Upper lobe of right lung (tissue), 1 donor: ENCODE measurements around the gene MSH6. TPM values are rescaled to one million over a fixed set of nuclear protein-coding genes. Genes with fewer than 3 reads are reported as not detected.

Source experiments
- ATAC-seq: fragments of 200-7000 bp; cut with Tn5 transposase; one replicate; pipeline ENCODE4 v1.9.1; 2020; ENCODE audit warnings: mild to moderate bottlenecking, moderate library complexity
- DNase-seq: peaks from one replicate; pipeline ENCODE4 v3.0.0-alpha.2; 2020
- H3K27ac ChIP-seq: fragments of 200-600 bp; one replicate; pipeline ENCODE4 v1.8.0; 2022
- H3K27me3 ChIP-seq: fragments of 200-600 bp; one replicate; pipeline ENCODE4 v1.8.0; 2022; ENCODE audit warnings: mild to moderate bottlenecking
- H3K36me3 ChIP-seq: fragments of 200-600 bp; one replicate; pipeline ENCODE4 v1.8.0; 2022
- H3K4me1 ChIP-seq: fragments of 200-600 bp; one replicate; pipeline ENCODE4 v1.8.0; 2022
- H3K4me3 ChIP-seq: fragments of 200-600 bp; one replicate; pipeline ENCODE4 v1.8.0; 2022; ENCODE audit warnings: mild to moderate bottlenecking
- H3K9me3 ChIP-seq: fragments of 200-600 bp; one replicate; pipeline ENCODE4 v1.8.0; 2022
- CTCF ChIP-seq: fragments of 200-600 bp; IDR thresholded peaks from one replicate; pipeline ENCODE4 v1.8.0; 2022; ENCODE audit warnings: antibody characterized with exemption
- intact Hi-C: fragments of 100-400 bp; cut with DNase I; formaldehyde crosslinking; loops from one replicate; pipeline ENCODE4 v1.11.0; 2022
- total RNA-seq: library from RNA; stranded (reverse); fragmentation: NEBNext Ultra II Directional; extraction: Animal tissue kit (Norgen Biotek cat#: 25700); gene quantifications from one replicate; pipeline ENCODE4 v1.2.1, GENCODE V29; 2021
- donor health status: DM: no; HTN: yes; CAD: no; lungs with severe emphysema.

MSH6 gene
- total RNA-seq, 1 donor from 2014 or later, result 31.1 TPM

DNA sequence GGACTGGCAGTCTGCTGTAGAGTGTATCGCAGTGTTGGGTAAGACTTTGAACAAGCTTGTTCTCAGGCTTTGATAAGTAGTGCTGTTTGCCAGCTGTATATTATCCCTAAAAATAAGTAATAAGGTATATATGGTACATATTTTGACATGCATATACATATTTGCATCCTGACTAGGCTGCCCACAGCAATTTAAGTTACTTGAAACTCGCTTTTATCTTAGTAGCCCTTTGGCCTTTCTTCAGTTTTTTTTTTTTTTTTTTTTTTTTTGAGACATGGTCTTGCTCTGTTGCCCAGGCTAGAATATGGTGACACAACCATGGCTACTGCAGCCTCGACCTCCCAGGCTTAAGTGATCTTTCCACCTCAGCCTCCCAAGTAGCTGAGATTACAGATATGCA, 18.2 kb downstream of the MSH6 start:
- no peak overlapping the region for H3K27ac ChIP-seq
- peaks cover 98% of the 10 kb centered on the region for H3K36me3 ChIP-seq
- peaks cover 12% of the 10 kb centered on the region for H3K4me1 ChIP-seq
- DNase-seq, result no peak
- no peaks in the 10 kb centered on the region for H3K27me3 ChIP-seq
- no peaks in the 10 kb centered on the region for H3K9me3 ChIP-seq
- TF ChIP-seq CTCF, result no peak
- H3K4me3 ChIP-seq, result no peak overlapping the region
- ATAC-seq, result no peak
- intact Hi-C loops, result no loop called here

GRCh38 chr2:47803363-47803762, 20.4 kb downstream of the MSH6 start:
- TF ChIP-seq CTCF, result no peak
- Histone ChIP-seq H3K4me1 (peaks cover 12% of the 10 kb centered on the region), H3K9me3 (no peaks in the 10 kb centered on the region), H3K27me3 (no peaks in the 10 kb centered on the region), H3K27ac (no peak overlapping the region), H3K4me3 (no peak overlapping the region), H3K36me3 (peaks cover 97% of the 10 kb centered on the region)
- intact Hi-C loops, result no loop called here
- no peak for ATAC-seq
- no peak for DNase-seq

GRCh38 chr2:47803770-47804169, 20.8 kb downstream of the MSH6 start:
- intact Hi-C loops, result no loop called here
- Histone ChIP-seq H3K27ac (no peak overlapping the region), H3K27me3 (no peaks in the 10 kb centered on the region), H3K4me3 (no peak overlapping the region), H3K36me3 (peaks cover 97% of the 10 kb centered on the region), H3K9me3 (no peaks in the 10 kb centered on the region), H3K4me1 (peaks cover 12% of the 10 kb centered on the region)
- TF ChIP-seq CTCF, result no peak
- no peak for DNase-seq
- no peak for ATAC-seq

DNA sequence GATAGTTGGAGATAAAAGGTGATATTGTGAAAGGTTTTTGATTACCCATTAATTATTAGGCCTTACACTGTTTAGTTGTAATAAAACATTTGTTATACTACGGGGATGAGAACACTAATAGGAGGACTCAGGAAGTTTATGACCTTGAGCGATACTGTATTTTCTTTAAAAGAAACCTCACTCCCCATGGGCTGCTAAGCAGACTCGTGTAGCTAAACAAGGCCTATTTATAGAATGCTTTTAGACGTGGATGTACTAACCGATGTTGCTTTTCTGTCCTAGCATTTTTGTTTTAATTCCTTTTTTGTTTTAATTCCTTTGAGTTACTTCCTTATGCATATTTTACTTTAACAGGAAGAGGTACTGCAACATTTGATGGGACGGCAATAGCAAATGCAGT, 22.9 kb downstream of the MSH6 start:
- Histone ChIP-seq H3K4me1 (no peaks in the 10 kb centered on the region), H3K27ac (no peak overlapping the region), H3K27me3 (no peaks in the 10 kb centered on the region), H3K9me3 (no peaks in the 10 kb centered on the region), H3K4me3 (no peak overlapping the region), H3K36me3 (peaks cover 97% of the 10 kb centered on the region)
- no peak for TF ChIP-seq CTCF
- ATAC-seq, result no peak
- intact Hi-C loops, result no loop called here
- DNase-seq, result no peak

GRCh38 chr2:47808614-47809013, 25.7 kb downstream of the MSH6 start:
- Histone ChIP-seq H3K27me3 (no peaks in the 10 kb centered on the region), H3K9me3 (no peaks in the 10 kb centered on the region), H3K27ac (no peak overlapping the region), H3K4me1 (no peaks in the 10 kb centered on the region), H3K36me3 (peaks cover 89% of the 10 kb centered on the region), H3K4me3 (no peak overlapping the region)
- no peak for TF ChIP-seq CTCF
- no peak for ATAC-seq
- intact Hi-C loops, result no loop called here
- no peak for DNase-seq

- Histone ChIP-seq H3K27ac (no peak overlapping the region), H3K4me3 (no peak overlapping the region), H3K9me3 (no peaks in the 10 kb centered on the region), H3K36me3 (peaks cover 84% of the 10 kb centered on the region), H3K27me3 (no peaks in the 10 kb centered on the region), H3K4me1 (no peaks in the 10 kb centered on the region)
- ATAC-seq (no peak), DNase-seq (no peak)
- intact Hi-C loops, result no loop called here
- no peak for TF ChIP-seq CTCF
These were observed 27.0 kb downstream of the MSH6 start for GRCh38 chr2:47809903-47810302.
